HepG2 (cell line): ENCODE results near the gene TPRA1. TPM values are rescaled to one million over a fixed set of nuclear protein-coding genes. Genes with fewer than 3 reads are reported as not detected.
A peak's percentile ranks its signal among the peaks of the same experiment; 100 is the strongest.

Experiments used
- ARID2 ChIP-seq: sonication (generic); formaldehyde crosslinking; IDR thresholded peaks from 2 replicates; pipeline ENCODE4 v1.8.1; 2022; ENCODE audit warnings: mild to moderate bottlenecking, missing genetic modification reagents, borderline replicate concordance
- BORCS8-MEF2B ChIP-seq: sonication (generic); formaldehyde crosslinking; IDR thresholded peaks from 2 replicates; pipeline ENCODE4 v1.8.0; 2022; ENCODE audit warnings: mild to moderate bottlenecking, missing genetic modification reagents
- CEBPG ChIP-seq: IDR thresholded peaks from 2 replicates; pipeline ENCODE4 v1.6.1; 2016
- ELF3 ChIP-seq: IDR thresholded peaks from 2 replicates; pipeline ENCODE4 v1.6.1; 2016; ENCODE audit warnings: missing genetic modification reagents, missing compliant biosample characterization
- KLF6 ChIP-seq: IDR thresholded peaks from 2 replicates; pipeline ENCODE4 v1.8.0; 2016; ENCODE audit warnings: missing biosample characterization, missing genetic modification reagents
- NFYB ChIP-seq: sonication (generic); formaldehyde crosslinking; IDR thresholded peaks from 2 replicates; pipeline ENCODE4 v1.4.0; 2020; ENCODE audit warnings: missing genetic modification reagents
- NONO ChIP-seq, 2 experiments: fragments of 450-650 bp in 1 of 2; sonication (generic) in 1 of 2; formaldehyde crosslinking in 1 of 2; IDR thresholded peaks in 1 of 2; conservative IDR thresholded peaks in 1 of 2; 2 replicates each; pipeline versions ENCODE4 v1.6.1 to v1.8.0; 2017 to 2022; ENCODE audit warnings: mild to moderate bottlenecking in 1 of 2, missing genetic modification reagents in 1 of 2, moderate library complexity in 1 of 2
- RAD51 ChIP-seq: fragments of 450-650 bp; IDR thresholded peaks from 2 replicates; pipeline ENCODE4 v1.6.1; 2016; ENCODE audit warnings: borderline replicate concordance
- RFXANK ChIP-seq: IDR thresholded peaks from 2 replicates; pipeline ENCODE4 v1.6.1; 2016
- SMAD3 ChIP-seq: sonication (generic); formaldehyde crosslinking; IDR thresholded peaks from 2 replicates; pipeline ENCODE4 v1.4.0; 2020; ENCODE audit warnings: missing genetic modification reagents
- STAG1 ChIP-seq: sonication (generic); formaldehyde crosslinking; IDR thresholded peaks from 2 replicates; pipeline ENCODE4 v1.4.0; 2020; ENCODE audit warnings: missing genetic modification reagents
- TAF1 ChIP-seq: sonication (generic); formaldehyde crosslinking; IDR thresholded peaks from 2 replicates; pipeline ENCODE4 v1.4.0; 2020; ENCODE audit warnings: missing genetic modification reagents
- U2AF1 ChIP-seq: fragments of 200-400 bp; formaldehyde crosslinking; optimal IDR thresholded peaks from 2 replicates; pipeline ENCODE3; 2017; ENCODE audit warnings: mild to moderate bottlenecking, low read depth, low read length
- ZFP37 ChIP-seq: sonication (generic); formaldehyde crosslinking; IDR thresholded peaks from 2 replicates; pipeline ENCODE4 v1.4.0; 2020; ENCODE audit warnings: missing genetic modification reagents, borderline replicate concordance
- ZNF224 ChIP-seq: sonication (generic); formaldehyde crosslinking; IDR thresholded peaks from 2 replicates; pipeline ENCODE4 v1.5.0; 2020; ENCODE audit warnings: mild to moderate bottlenecking, missing genetic modification reagents
- ZNF230 ChIP-seq: sonication (generic); formaldehyde crosslinking; IDR thresholded peaks from 2 replicates; pipeline ENCODE4 v1.4.0; 2020; ENCODE audit warnings: mild to moderate bottlenecking, missing genetic modification reagents
- ZNF772 ChIP-seq: sonication (generic); formaldehyde crosslinking; IDR thresholded peaks from 2 replicates; pipeline ENCODE4 v1.5.0; 2020; ENCODE audit warnings: mild to moderate bottlenecking, missing genetic modification reagents
- polyA plus RNA-seq, 8 experiments: library from polyadenylated mRNA; depleted of rRNA in 3 of 8; stranded (reverse) in 7 of 8; unstranded in 1 of 8; fragments of >200 nt; fragmentation: Illumina TruSeq in 4 of 8; extraction: Trizol in 4 of 8; gene quantifications; 2 replicates each; pipeline versions ENCODE4 v1.2.1 to v1.2.3, GENCODE V29; 2011 to 2016; ENCODE audit warnings: low read depth in 4 of 8, missing spikeins in 1 of 8, mixed read lengths in 1 of 8; ENCODE audit not compliant: insufficient read depth in 1 of 8
- total RNA-seq, 5 experiments: library from RNA; depleted of rRNA; stranded (reverse); fragments of >200 nt; fragmentation: Illumina TruSeq; extraction: Trizol; gene quantifications; 2 replicates each; pipeline ENCODE4 v1.2.3, GENCODE V29; 2016; ENCODE audit warnings: low read depth in 1 of 5
- TF ChIP-seq, protein P1 (sequence below): sonication (generic); formaldehyde crosslinking; IDR thresholded peaks from 2 replicates; pipeline ENCODE4 v1.4.0; 2020; ENCODE audit warnings: missing genetic modification reagents, mild to moderate bottlenecking, borderline replicate concordance
- TF ChIP-seq, protein P2 (sequence below): sonication (generic); formaldehyde crosslinking; IDR thresholded peaks from 2 replicates; pipeline ENCODE4 v1.5.1; 2020; ENCODE audit warnings: missing genetic modification reagents, mild to moderate bottlenecking, borderline replicate concordance
- TF ChIP-seq, protein P3 (sequence below): sonication (generic); formaldehyde crosslinking; IDR thresholded peaks from 2 replicates; pipeline ENCODE4 v1.5.1; 2020; ENCODE audit warnings: missing genetic modification reagents, mild to moderate bottlenecking, borderline replicate concordance
- TF ChIP-seq, protein P4 (sequence below): IDR thresholded peaks from 2 replicates; pipeline ENCODE4 v1.6.1; 2016
- TF ChIP-seq, protein P5 (sequence below): sonication (generic); formaldehyde crosslinking; IDR thresholded peaks from 2 replicates; pipeline ENCODE4 v1.4.0; 2020; ENCODE audit warnings: low read depth, mild to moderate bottlenecking, missing genetic modification reagents
- TF ChIP-seq, protein P6 (sequence below): sonication (generic); formaldehyde crosslinking; IDR thresholded peaks from 2 replicates; pipeline ENCODE4 v1.4.0; 2020; ENCODE audit warnings: mild to moderate bottlenecking, missing genetic modification reagents

TPRA1 gene
- total and polyA plus RNA-seq, 2 of the 13 experiments (the other 11 are each of a cell fraction or from before 2014, with no cell fraction given) = 25.4 to 25.8 TPM

DNA sequence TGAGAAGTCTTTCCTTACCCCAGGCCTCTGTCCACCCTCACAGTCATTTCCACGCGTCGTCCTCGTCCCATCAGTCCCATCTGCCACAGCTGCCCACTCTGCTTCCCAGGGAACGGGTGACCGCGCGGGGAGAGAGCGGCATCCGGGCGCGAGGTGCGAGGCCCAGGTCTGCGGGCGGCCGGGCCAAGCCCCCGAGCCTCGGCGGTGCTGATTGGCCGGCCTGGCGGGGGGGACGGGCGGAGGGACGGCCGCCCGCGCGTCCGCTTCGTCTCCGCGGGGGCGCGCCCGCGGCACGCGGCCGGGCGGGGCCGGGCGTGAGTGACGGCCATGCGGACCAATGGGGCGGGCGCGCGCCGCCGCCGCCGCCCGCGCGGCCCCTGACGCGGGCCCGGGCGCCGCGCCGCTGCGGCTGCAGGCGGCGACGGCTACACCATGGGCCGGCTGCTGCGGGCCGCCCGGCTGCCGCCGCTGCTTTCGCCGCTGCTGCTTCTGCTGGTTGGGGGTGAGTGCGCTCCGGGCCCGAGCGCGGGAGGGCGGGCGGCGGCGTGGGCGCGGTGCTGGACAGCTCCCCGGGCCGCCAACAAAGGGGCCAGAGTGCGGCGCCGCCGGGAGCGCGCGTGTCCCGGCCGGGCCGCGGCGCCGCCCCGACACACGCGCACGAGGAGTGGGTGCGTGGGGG, 38.4 kb upstream of the TPRA1 start, which contains the start of gene PODXL2 (continued):
- TF ChIP-seq, protein P1, sequence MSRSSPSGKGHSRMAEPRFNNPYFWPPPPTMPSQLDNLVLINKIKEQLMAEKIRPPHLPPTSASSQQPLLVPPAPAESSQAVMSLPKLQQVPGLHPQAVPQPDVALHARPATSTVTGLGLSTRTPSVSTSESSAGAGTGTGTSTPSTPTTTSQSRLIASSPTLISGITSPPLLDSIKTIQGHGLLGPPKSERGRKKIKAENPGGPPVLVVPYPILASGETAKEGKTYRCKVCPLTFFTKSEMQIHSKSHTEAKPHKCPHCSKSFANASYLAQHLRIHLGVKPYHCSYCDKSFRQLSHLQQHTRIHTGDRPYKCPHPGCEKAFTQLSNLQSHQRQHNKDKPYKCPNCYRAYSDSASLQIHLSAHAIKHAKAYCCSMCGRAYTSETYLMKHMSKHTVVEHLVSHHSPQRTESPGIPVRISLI (CRISPR knock-in tag) = no peak
- TF ChIP-seq, protein P2, sequence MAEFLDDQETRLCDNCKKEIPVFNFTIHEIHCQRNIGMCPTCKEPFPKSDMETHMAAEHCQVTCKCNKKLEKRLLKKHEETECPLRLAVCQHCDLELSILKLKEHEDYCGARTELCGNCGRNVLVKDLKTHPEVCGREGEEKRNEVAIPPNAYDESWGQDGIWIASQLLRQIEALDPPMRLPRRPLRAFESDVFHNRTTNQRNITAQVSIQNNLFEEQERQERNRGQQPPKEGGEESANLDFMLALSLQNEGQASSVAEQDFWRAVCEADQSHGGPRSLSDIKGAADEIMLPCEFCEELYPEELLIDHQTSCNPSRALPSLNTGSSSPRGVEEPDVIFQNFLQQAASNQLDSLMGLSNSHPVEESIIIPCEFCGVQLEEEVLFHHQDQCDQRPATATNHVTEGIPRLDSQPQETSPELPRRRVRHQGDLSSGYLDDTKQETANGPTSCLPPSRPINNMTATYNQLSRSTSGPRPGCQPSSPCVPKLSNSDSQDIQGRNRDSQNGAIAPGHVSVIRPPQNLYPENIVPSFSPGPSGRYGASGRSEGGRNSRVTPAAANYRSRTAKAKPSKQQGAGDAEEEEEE (CRISPR knock-in tag) = no peak
- TF ChIP-seq U2AF1 (no peak), NONO (IDR thresholded peaks at IDR 0.05) (no peak), NONO (CRISPR knock-in tag; conservative IDR thresholded peaks at IDR 0.05) (peak; percentile 18; the same call in 1 of the 2 replicates), RFXANK (CRISPR knock-in tag) (no peak), ZFP37 (CRISPR knock-in tag) (no peak), CEBPG (no peak), RAD51 (no peak), ZNF224 (CRISPR knock-in tag) (no peak), ELF3 (CRISPR knock-in tag) (no peak), BORCS8-MEF2B (CRISPR knock-in tag) (peak; percentile 92), SMAD3 (CRISPR knock-in tag) (no peak), KLF6 (CRISPR knock-in tag) (peak; percentile 83), TAF1 (CRISPR knock-in tag) (no peak), STAG1 (CRISPR knock-in tag) (no peak), ZNF772 (CRISPR knock-in tag) (peak; percentile 92; the same call in 1 of the 2 replicates), ZNF230 (CRISPR knock-in tag) (peak; percentile 76; the same call in 1 of the 2 replicates), ARID2 (CRISPR knock-in tag) (no peak), NFYB (CRISPR knock-in tag) (peak; percentile 66)
- TF ChIP-seq, protein P3, sequence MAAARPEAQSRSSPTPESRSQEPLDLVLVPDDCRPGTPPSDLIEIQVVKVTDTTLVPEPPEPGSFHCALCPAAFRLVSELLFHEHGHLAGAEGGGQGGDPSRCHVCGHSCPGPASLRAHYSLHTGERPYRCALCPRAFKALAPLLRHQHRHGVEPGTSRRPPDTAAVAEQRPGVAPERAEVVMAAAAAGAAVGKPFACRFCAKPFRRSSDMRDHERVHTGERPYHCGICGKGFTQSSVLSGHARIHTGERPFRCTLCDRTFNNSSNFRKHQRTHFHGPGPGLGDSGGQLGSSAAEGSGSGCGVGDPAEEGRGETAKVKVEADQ (CRISPR knock-in tag) = peak; percentile 54; the same call in 1 of the 2 replicates
- TF ChIP-seq, protein P4, sequence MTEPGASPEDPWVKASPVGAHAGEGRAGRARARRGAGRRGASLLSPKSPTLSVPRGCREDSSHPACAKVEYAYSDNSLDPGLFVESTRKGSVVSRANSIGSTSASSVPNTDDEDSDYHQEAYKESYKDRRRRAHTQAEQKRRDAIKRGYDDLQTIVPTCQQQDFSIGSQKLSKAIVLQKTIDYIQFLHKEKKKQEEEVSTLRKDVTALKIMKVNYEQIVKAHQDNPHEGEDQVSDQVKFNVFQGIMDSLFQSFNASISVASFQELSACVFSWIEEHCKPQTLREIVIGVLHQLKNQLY (CRISPR knock-in tag) = no peak
- TF ChIP-seq, protein P5, sequence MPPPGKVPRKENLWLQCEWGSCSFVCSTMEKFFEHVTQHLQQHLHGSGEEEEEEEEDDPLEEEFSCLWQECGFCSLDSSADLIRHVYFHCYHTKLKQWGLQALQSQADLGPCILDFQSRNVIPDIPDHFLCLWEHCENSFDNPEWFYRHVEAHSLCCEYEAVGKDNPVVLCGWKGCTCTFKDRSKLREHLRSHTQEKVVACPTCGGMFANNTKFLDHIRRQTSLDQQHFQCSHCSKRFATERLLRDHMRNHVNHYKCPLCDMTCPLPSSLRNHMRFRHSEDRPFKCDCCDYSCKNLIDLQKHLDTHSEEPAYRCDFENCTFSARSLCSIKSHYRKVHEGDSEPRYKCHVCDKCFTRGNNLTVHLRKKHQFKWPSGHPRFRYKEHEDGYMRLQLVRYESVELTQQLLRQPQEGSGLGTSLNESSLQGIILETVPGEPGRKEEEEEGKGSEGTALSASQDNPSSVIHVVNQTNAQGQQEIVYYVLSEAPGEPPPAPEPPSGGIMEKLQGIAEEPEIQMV = peak; percentile 77; the same call in 1 of the 2 replicates
- TF ChIP-seq, protein P6, sequence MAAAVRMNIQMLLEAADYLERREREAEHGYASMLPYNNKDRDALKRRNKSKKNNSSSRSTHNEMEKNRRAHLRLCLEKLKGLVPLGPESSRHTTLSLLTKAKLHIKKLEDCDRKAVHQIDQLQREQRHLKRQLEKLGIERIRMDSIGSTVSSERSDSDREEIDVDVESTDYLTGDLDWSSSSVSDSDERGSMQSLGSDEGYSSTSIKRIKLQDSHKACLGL = peak; percentile 57; the same call in 1 of the 2 replicates
